B cell (primary cell): ENCODE data around the gene SLC5A2. TPM values are rescaled to one million over a fixed set of nuclear protein-coding genes. Genes with fewer than 3 reads are reported as not detected.

Experiments used
- ATAC-seq: fragments of 200-7000 bp; cut with Tn5 transposase; one replicate; pipeline ENCODE4 v1.10.0; 2021; ENCODE audit warnings: low read depth, mild to moderate bottlenecking, moderate number of reproducible peaks, moderate library complexity
- CTCF ChIA-PET: fragments of 350-600 bp; sonication (Branson Sonifier 250); formaldehyde crosslinking; loops from one replicate; lab custom pipeline; 2021; ENCODE audit warnings: antibody characterized with exemption, inconsistent platforms; lab: Charles Lee
- POLR2A ChIA-PET: fragments of 350-600 bp; sonication (Branson Sonifier 250); formaldehyde crosslinking; loops from one replicate; lab custom pipeline; 2021; ENCODE audit warnings: antibody characterized with exemption; lab: Charles Lee
- DNase-seq: peaks from one replicate; pipeline ENCODE4 v3.0.0; 2013
- H2AFZ ChIP-seq: 2 replicates; pipeline ENCODE4 v1.6.1; 2012; ENCODE audit warnings: mild to moderate bottlenecking, low read depth, low read length; ENCODE audit not compliant: insufficient read depth, poor library complexity, severe bottlenecking
- H3K27ac ChIP-seq, 2 donors: 1 replicate in 1 of 2; 2 replicates in 1 of 2; pipeline ENCODE4 v1.5.1; 2012 to 2013; ENCODE audit warnings: low read length in 2 of 2, mild to moderate bottlenecking in 2 of 2, moderate library complexity in 1 of 2
- H3K27me3 ChIP-seq, 4 experiments: fragments of 200-600 bp in 1 of 4; sonication (generic) in 1 of 4; replicated peaks in 1 of 4; 1 replicate in 2 of 4; 2 replicates in 2 of 4; pipeline versions ENCODE4 v1.6.1 to v1.7.0; 2013 to 2016; ENCODE audit warnings: low read length in 3 of 4, mild to moderate bottlenecking in 2 of 4, mixed read lengths in 1 of 4, moderate library complexity in 1 of 4; ENCODE audit not compliant: insufficient read depth in 4 of 4, control insufficient read depth in 3 of 4; ENCODE audit errors: control extremely low read depth in 1 of 4
- H3K36me3 ChIP-seq, 2 experiments: replicated peaks in 1 of 2; 1 replicate in 1 of 2; 2 replicates in 1 of 2; pipeline versions ENCODE4 v1.6.1 to v1.7.1; 2013; ENCODE audit warnings: low read length in 1 of 2; ENCODE audit not compliant: insufficient read depth in 2 of 2, control insufficient read depth in 1 of 2; ENCODE audit errors: control extremely low read depth in 1 of 2, extremely low read depth in 1 of 2
- H3K4me1 ChIP-seq, 2 donors: fragments of 200-600 bp in 1 of 2; sonication (generic) in 1 of 2; 1 replicate in 1 of 2; 2 replicates in 1 of 2; pipeline versions ENCODE4 v1.5.1 to v1.6.1; 2013 to 2017; ENCODE audit warnings: low read length in 2 of 2; ENCODE audit not compliant: control insufficient read depth in 2 of 2, insufficient read depth in 2 of 2
- H3K4me2 ChIP-seq: replicated peaks from 2 replicates; pipeline ENCODE3; 2012; ENCODE audit warnings: mild to moderate bottlenecking, low read depth, low read length; ENCODE audit not compliant: poor library complexity, severe bottlenecking
- H3K4me3 ChIP-seq, 5 experiments: fragments of 200-600 bp in 1 of 5; sonication (generic) in 1 of 5; 1 replicate in 3 of 5; 2 replicates in 2 of 5; pipeline versions ENCODE4 v1.5.1 to v1.7.0; 2011 to 2016; ENCODE audit warnings: low read length in 4 of 5, mild to moderate bottlenecking in 4 of 5, low read depth in 2 of 5, control low read depth in 1 of 5, moderate library complexity in 1 of 5; ENCODE audit not compliant: insufficient read depth in 1 of 5; ENCODE audit errors: control extremely low read depth in 1 of 5, extremely low read depth in 1 of 5
- H3K79me2 ChIP-seq: fragments of 200-600 bp; sonication (generic); one replicate; pipeline ENCODE4 v1.6.0; 2016; ENCODE audit warnings: low read length; ENCODE audit not compliant: control insufficient read depth, insufficient read depth
- H3K9ac ChIP-seq: fragments of 200-600 bp; sonication (generic); 2 replicates; pipeline ENCODE4 v1.6.1; 2017; ENCODE audit warnings: mild to moderate bottlenecking, low read length, moderate library complexity
- H3K9me3 ChIP-seq, 3 donors: one replicate each; pipeline versions ENCODE4 v1.6.1 to v1.7.1; 2013; ENCODE audit warnings: low read length in 2 of 3; ENCODE audit not compliant: control insufficient read depth in 2 of 3, insufficient read depth in 1 of 3; ENCODE audit errors: control extremely low read depth in 1 of 3
- H4K20me1 ChIP-seq: 2 replicates; pipeline ENCODE4 v1.6.0; 2012; ENCODE audit warnings: mild to moderate bottlenecking, low read length; ENCODE audit not compliant: insufficient read depth, control insufficient read depth, poor library complexity, severe bottlenecking
- H3K27ac Mint-ChIP-seq: one replicate; pipeline ENCODE4 v1.8.0; 2021; ENCODE audit warnings: mixed read lengths
- H3K27me3 Mint-ChIP-seq: one replicate; pipeline ENCODE4 v1.8.0; 2021; ENCODE audit warnings: mixed read lengths
- H3K4me1 Mint-ChIP-seq: one replicate; pipeline ENCODE4 v1.8.0; 2021; ENCODE audit warnings: mixed read lengths
- H3K4me3 Mint-ChIP-seq: one replicate; pipeline ENCODE4 v1.8.0; 2021; ENCODE audit warnings: mixed read lengths
- H3K9me3 Mint-ChIP-seq: one replicate; pipeline ENCODE4 v1.8.0; 2022; ENCODE audit warnings: mixed read lengths; ENCODE audit not compliant: insufficient read depth
- EZH2 ChIP-seq: IDR thresholded peaks from 2 replicates; pipeline ENCODE4 v1.6.1; 2012; ENCODE audit warnings: borderline replicate concordance, low read depth, mild to moderate bottlenecking, moderate library complexity, low read length; ENCODE audit not compliant: insufficient read depth, poor library complexity, severe bottlenecking
- WGBS: methylation state at CpG from one replicate; pipeline ENCODE4 v1.1.5; 2013; ENCODE audit warnings: missing lambda C conversion rate; ENCODE audit not compliant: insufficient coverage; 5-methylcytosine and 5-hydroxymethylcytosine counted together
- intact Hi-C: fragments of 100-400 bp; cut with micrococcal nuclease; formaldehyde crosslinking; loops from one replicate; pipeline ENCODE4 v1.10.0; 2022
- polyA plus RNA-seq: library from polyadenylated mRNA; depleted of rRNA; stranded (reverse); fragments of >200 nt; gene quantifications from 2 replicates; pipeline ENCODE4 v1.2.3, GENCODE V29; 2012
- total RNA-seq, 2 donors: library from RNA; stranded (reverse); fragments of 120-200 nt in 1 of 2; gene quantifications; 1 replicate in 1 of 2; 2 replicates in 1 of 2; pipeline versions ENCODE4 v1.2.3 to v1.2.4, GENCODE V29; 2013 to 2022
- TF ChIP-seq, protein P1 (sequence below): fragments of 200-600 bp; IDR thresholded peaks from one replicate; pipeline ENCODE4 v1.8.0; 2022; ENCODE audit warnings: antibody characterized with exemption, mild to moderate bottlenecking

Gene SLC5A2
- total and polyA plus RNA-seq, 2 donors (not counting 1 experiment from before 2014, with no cell fraction given), result 0.67 to 0.69 TPM

DNA sequence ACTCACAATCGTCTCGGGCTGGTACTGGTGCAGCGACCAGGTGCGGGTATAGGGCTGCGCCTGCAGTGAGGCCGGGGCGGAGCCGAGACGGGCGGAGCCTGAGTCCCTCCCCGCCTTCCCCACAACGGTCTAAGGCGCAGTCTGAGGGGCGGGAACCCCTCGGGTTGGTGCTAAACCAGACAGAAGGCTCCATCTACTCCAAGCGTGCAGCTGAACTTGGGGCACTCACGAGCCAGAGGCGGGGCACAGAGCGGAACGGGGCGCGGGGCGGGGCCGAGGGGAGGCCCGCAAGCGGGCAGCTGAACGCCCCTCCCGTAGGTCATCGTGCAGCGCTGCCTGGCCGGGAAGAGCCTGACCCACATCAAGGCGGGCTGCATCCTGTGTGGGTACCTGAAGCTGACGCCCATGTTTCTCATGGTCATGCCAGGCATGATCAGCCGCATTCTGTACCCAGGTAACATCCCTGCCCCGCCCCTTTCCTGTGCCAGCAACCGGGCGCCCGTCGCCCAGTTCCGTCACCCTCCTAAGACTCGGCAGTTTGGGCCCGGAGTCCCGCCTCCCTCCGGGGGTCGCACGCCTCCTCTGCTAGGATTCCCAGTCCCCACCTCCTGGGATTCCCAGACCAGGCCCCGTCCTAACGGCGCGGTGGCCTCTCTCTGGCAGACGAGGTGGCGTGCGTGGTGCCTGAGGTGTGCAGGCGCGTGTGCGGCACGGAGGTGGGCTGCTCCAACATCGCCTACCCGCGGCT lies 5.0 kb downstream of the SLC5A2 start:
- TF ChIP-seq, protein P1, sequence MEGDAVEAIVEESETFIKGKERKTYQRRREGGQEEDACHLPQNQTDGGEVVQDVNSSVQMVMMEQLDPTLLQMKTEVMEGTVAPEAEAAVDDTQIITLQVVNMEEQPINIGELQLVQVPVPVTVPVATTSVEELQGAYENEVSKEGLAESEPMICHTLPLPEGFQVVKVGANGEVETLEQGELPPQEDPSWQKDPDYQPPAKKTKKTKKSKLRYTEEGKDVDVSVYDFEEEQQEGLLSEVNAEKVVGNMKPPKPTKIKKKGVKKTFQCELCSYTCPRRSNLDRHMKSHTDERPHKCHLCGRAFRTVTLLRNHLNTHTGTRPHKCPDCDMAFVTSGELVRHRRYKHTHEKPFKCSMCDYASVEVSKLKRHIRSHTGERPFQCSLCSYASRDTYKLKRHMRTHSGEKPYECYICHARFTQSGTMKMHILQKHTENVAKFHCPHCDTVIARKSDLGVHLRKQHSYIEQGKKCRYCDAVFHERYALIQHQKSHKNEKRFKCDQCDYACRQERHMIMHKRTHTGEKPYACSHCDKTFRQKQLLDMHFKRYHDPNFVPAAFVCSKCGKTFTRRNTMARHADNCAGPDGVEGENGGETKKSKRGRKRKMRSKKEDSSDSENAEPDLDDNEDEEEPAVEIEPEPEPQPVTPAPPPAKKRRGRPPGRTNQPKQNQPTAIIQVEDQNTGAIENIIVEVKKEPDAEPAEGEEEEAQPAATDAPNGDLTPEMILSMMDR, result no peak
- no peak for TF ChIP-seq EZH2
- Histone ChIP-seq H3K4me1 (peaks cover 10 to 16% of the 10 kb centered on the region in 2 donors), H3K79me2 (no peaks in the 10 kb centered on the region), H4K20me1 (peaks cover 6% of the 10 kb centered on the region), H3K9me3 (peaks cover 0 to 5% (median 0%) of the 10 kb centered on the region in 3 donors), H3K4me2 (peak overlapping the region; percentile 96), H3K27me3 (peaks cover 0 to 12% (median 4%) of the 10 kb centered on the region in 4 experiments), H2AFZ (peak overlapping the region; percentile 88), H3K4me3 (peak overlapping the region; percentile 12 to 72 (median 56)), H3K36me3 (peaks cover 0 to 12% of the 10 kb centered on the region in 2 experiments), H3K9ac (peak overlapping the region; percentile 73), H3K27ac (no peak overlapping the region)
- ATAC-seq (peak; percentile 92), DNase-seq (peak; percentile 76)
- Mint-ChIP-seq H3K27ac (peak overlapping the region; percentile 79), H3K9me3 (no peaks in the 10 kb centered on the region), H3K4me3 (peak overlapping the region; percentile 96), H3K27me3 (peaks cover 4% of the 10 kb centered on the region), H3K4me1 (peaks cover 12% of the 10 kb centered on the region)
- ChIA-PET CTCF (interaction anchor here (1.0 to 2.2 kb wide), 3 partner anchors 11 to 380 kb away, joined by 3 to 7 read pairs (median 6); partner anchors contain the start of gene ARMC5), POLR2A (interaction anchor here (2.1 kb wide), 1 partner anchor 11 kb away, joined by 6 read pairs; no protein-coding TSS in a partner anchor)
- 2% methylated on average over 60 of the region's 60 CpGs for WGBS
- intact Hi-C loops, result loop anchor here (1.0 kb wide), 3 partner anchors 11 to 28 kb away; partner anchors contain the start of gene RUSF1
